HG03108 (cell line): Measurements from ENCODE around the gene COL4A2.

Source experiments
- ATAC-seq: cut with Tn5 transposase; IDR thresholded peaks from one replicate; pipeline ENCODE4 v1.9.1; 2021; ENCODE audit warnings: moderate library complexity; ENCODE audit not compliant: unreplicated experiment

Gene COL4A2

GRCh38 chr13:110351636-110352420, 44.7 kb downstream of the COL4A2 start:
- ATAC-seq = no peak

GRCh38 chr13:110352735-110353134, 45.7 kb downstream of the COL4A2 start:
- ATAC-seq = no peak

GRCh38 chr13:110353339-110353977, 46.4 kb downstream of the COL4A2 start:
- no peak for ATAC-seq

- no peak for ATAC-seq
Measured at GRCh38 chr13:110354123-110354627, 47.1 kb downstream of the COL4A2 start.

GRCh38 chr13:110354715-110355473, 47.8 kb downstream of the COL4A2 start:
- ATAC-seq = no peak

GRCh38 chr13:110356362-110356761, 49.3 kb downstream of the COL4A2 start:
- no peak for ATAC-seq

- ATAC-seq = no peak
Measured at GRCh38 chr13:110358381-110358780, 51.3 kb downstream of the COL4A2 start.

- no peak for ATAC-seq
Measured at GRCh38 chr13:110359840-110360301, 52.8 kb downstream of the COL4A2 start.

- no peak for ATAC-seq
Measured at GRCh38 chr13:110360598-110360997, 53.5 kb downstream of the COL4A2 start.

- ATAC-seq = no peak
Measured at GRCh38 chr13:110361365-110361911, 54.4 kb downstream of the COL4A2 start.

- no peak for ATAC-seq
Measured at GRCh38 chr13:110363010-110363409, 55.9 kb downstream of the COL4A2 start.

- no peak for ATAC-seq
Measured at GRCh38 chr13:110364081-110364480, 57.0 kb downstream of the COL4A2 start.

GRCh38 chr13:110365876-110366275, 58.8 kb downstream of the COL4A2 start:
- ATAC-seq = no peak

GRCh38 chr13:110366733-110367132, 59.6 kb downstream of the COL4A2 start:
- ATAC-seq = no peak

- no peak for ATAC-seq
Measured at GRCh38 chr13:110367620-110368019, 60.5 kb downstream of the COL4A2 start.

GRCh38 chr13:110368408-110368807, 61.3 kb downstream of the COL4A2 start:
- no peak for ATAC-seq

GRCh38 chr13:110369400-110369799, 62.3 kb downstream of the COL4A2 start:
- no peak for ATAC-seq

- peak; percentile 53 for ATAC-seq
Measured at GRCh38 chr13:110371550-110372465, 64.7 kb downstream of the COL4A2 start.

GRCh38 chr13:110372676-110373075, 65.6 kb downstream of the COL4A2 start:
- ATAC-seq = no peak

GRCh38 chr13:110373617-110374016, 66.5 kb downstream of the COL4A2 start:
- ATAC-seq = no peak
